Transverse colon (tissue), 4 donors: ENCODE data around the gene CAPS2. TPM values are rescaled to one million over a fixed set of nuclear protein-coding genes. Genes with fewer than 3 reads are reported as not detected.

Source experiments
- DNase-seq: peaks from one replicate; pipeline ENCODE4 v3.0.0-alpha.2; 2019
- H3K27ac ChIP-seq, 4 donors: fragments of 200-600 bp; sonication (generic); 2 replicates each; pipeline ENCODE4 v1.5.1; 2016 to 2018; ENCODE audit warnings: inconsistent platforms in 4 of 4
- H3K27me3 ChIP-seq: fragments of 200-600 bp; sonication (generic); 2 replicates; pipeline ENCODE4 v1.5.1; 2017; ENCODE audit warnings: inconsistent platforms
- H3K36me3 ChIP-seq, 4 donors: fragments of 200-600 bp; sonication (generic); 2 replicates each; pipeline ENCODE4 v1.5.1; 2017 to 2019; ENCODE audit warnings: inconsistent platforms in 4 of 4
- H3K4me1 ChIP-seq, 4 donors: fragments of 200-600 bp; sonication (generic); 2 replicates each; pipeline ENCODE4 v1.5.1; 2017 to 2020; ENCODE audit warnings: inconsistent platforms in 4 of 4
- H3K4me3 ChIP-seq, 4 donors: fragments of 200-600 bp; sonication (generic); 1 replicate in 1 of 4; 2 replicates in 3 of 4; pipeline versions ENCODE4 v1.5.1 to v1.6.1; 2017 to 2019; ENCODE audit warnings: inconsistent platforms in 4 of 4
- H3K9me3 ChIP-seq, 2 donors: fragments of 200-600 bp; sonication (generic); 2 replicates each; pipeline ENCODE4 v1.5.1; 2017 to 2019; ENCODE audit warnings: inconsistent platforms in 2 of 2
- CTCF ChIP-seq, 5 experiments: fragments of 200-600 bp in 3 of 5; fragments of 450-650 bp in 2 of 5; sonication (generic) in 3 of 5; IDR thresholded peaks; 1 replicate in 2 of 5; 2 replicates in 3 of 5; pipeline ENCODE4 v1.5.1; 2016 to 2017; ENCODE audit warnings: antibody characterized with exemption in 5 of 5, inconsistent platforms in 3 of 5, mild to moderate bottlenecking in 2 of 5, moderate library complexity in 1 of 5
- EP300 ChIP-seq: sonication (generic); formaldehyde crosslinking; IDR thresholded peaks from one replicate; pipeline ENCODE4 v1.6.1; 2017; ENCODE audit warnings: antibody characterized with exemption, low read depth
- POLR2A ChIP-seq: fragments of 450-650 bp; IDR thresholded peaks from one replicate; pipeline ENCODE4 v1.6.1; 2016; ENCODE audit warnings: antibody characterized with exemption, mild to moderate bottlenecking, moderate library complexity
- POLR2AphosphoS5 ChIP-seq, 3 donors: sonication (generic); formaldehyde crosslinking; IDR thresholded peaks; one replicate each; pipeline ENCODE4 v1.6.1; 2016; ENCODE audit warnings: antibody characterized with exemption in 3 of 3
- WGBS, 2 donors: methylation state at CpG; one replicate each; pipeline ENCODE4 v1.1.5; 2018; ENCODE audit warnings: low coverage in 1 of 2; 5-methylcytosine and 5-hydroxymethylcytosine counted together
- in situ Hi-C, 4 donors: fragments of 200-750 bp; cut with MboI; loops; one replicate each; pipeline versions ENCODE4 v1.15.0 to v1.15.1; 2017; ENCODE audit warnings: low sequenced_read_pairs in 3 of 4, low pct_ligation_motif_present in 1 of 4, low pct_unique_long_range_greater_than_20kb in 1 of 4
- intact Hi-C: fragments of 100-400 bp; cut with DNase I; formaldehyde crosslinking; loops from one replicate; pipeline ENCODE4 v1.15.1; 2023; ENCODE audit warnings: low total_unique reads
- total RNA-seq, 4 donors: library from RNA; depleted of rRNA; stranded (reverse); fragments of >200 nt; gene quantifications; one replicate each; pipeline ENCODE4 v1.1.0, GENCODE V29; 2016

CAPS2 gene
- total RNA-seq, 4 donors from 2014 or later, result 2.0 to 10.3 (median 4.9) TPM

- Histone ChIP-seq H3K27me3 (no peaks in the 10 kb centered on the region), H3K36me3 (no peaks in the 10 kb centered on the region), H3K27ac (no peak overlapping the region), H3K9me3 (no peaks in the 10 kb centered on the region), H3K4me3 (no peak overlapping the region), H3K4me1 (no peaks in the 10 kb centered on the region)
- TF ChIP-seq POLR2A, result no peak
- TF ChIP-seq POLR2AphosphoS5 (IDR thresholded peaks at IDR 0.05), result no peak
- no peak for TF ChIP-seq CTCF (IDR thresholded peaks at IDR 0.05)
- TF ChIP-seq EP300, result no peak
- in situ Hi-C loops (no loop called here), intact Hi-C loops (no loop called here)
- WGBS, 2 donors, result 43 to 63% methylated on average over 1 to 2 of the region's 2 CpGs
- no peak for DNase-seq
These were observed 60.9 kb downstream of the CAPS2 start for GRCh38 chr12:75269209-75269608.

- intact Hi-C loops, result no loop called here
- TF ChIP-seq POLR2A, result no peak
- TF ChIP-seq CTCF (IDR thresholded peaks at IDR 0.05), result no peak
- WGBS, 2 donors, result 60 to 75% methylated on average over 1 to 2 of the region's 2 CpGs
- H3K4me1 ChIP-seq, result no peaks in the 10 kb centered on the region
- DNase-seq, result no peak
- no peaks in the 10 kb centered on the region for H3K27me3 ChIP-seq
- H3K4me3 ChIP-seq, result no peak overlapping the region
- in situ Hi-C loops, result no loop called here
- H3K27ac ChIP-seq, result no peak overlapping the region
- no peaks in the 10 kb centered on the region for H3K9me3 ChIP-seq
- H3K36me3 ChIP-seq, result no peaks in the 10 kb centered on the region
These were observed 69.8 kb downstream of the CAPS2 start for GRCh38 chr12:75260316-75260715.

- Histone ChIP-seq H3K27ac (no peak overlapping the region), H3K4me1 (no peaks in the 10 kb centered on the region), H3K4me3 (no peak overlapping the region), H3K27me3 (no peaks in the 10 kb centered on the region), H3K9me3 (no peaks in the 10 kb centered on the region), H3K36me3 (no peaks in the 10 kb centered on the region)
- in situ Hi-C loops (no loop called here), intact Hi-C loops (no loop called here)
- no peak for DNase-seq
- 39 to 63% methylated on average over 1 of the region's 1 CpG for WGBS, 2 donors
- TF ChIP-seq EP300, result no peak
- TF ChIP-seq CTCF (IDR thresholded peaks at IDR 0.05), result no peak
- no peak for TF ChIP-seq POLR2A
- TF ChIP-seq POLR2AphosphoS5 (IDR thresholded peaks at IDR 0.05), result no peak
These were observed 71.0 kb downstream of the CAPS2 start for GRCh38 chr12:75259143-75259542.

- H3K9me3 ChIP-seq, result no peaks in the 10 kb centered on the region
- intact Hi-C loops, result no loop called here
- no peak overlapping the region for H3K27ac ChIP-seq
- TF ChIP-seq CTCF (IDR thresholded peaks at IDR 0.05), result no peak
- TF ChIP-seq POLR2AphosphoS5 (IDR thresholded peaks at IDR 0.05), result no peak
- no peak for TF ChIP-seq EP300
- no peak for TF ChIP-seq POLR2A
- H3K4me3 ChIP-seq, result no peak overlapping the region
- H3K27me3 ChIP-seq, result no peaks in the 10 kb centered on the region
- DNase-seq, result no peak
- 83% methylated on average over 2 of the region's 2 CpGs for WGBS, 2 donors
- H3K4me1 ChIP-seq, result no peaks in the 10 kb centered on the region
- no peaks in the 10 kb centered on the region for H3K36me3 ChIP-seq
- in situ Hi-C loops, result no loop called here
These were observed 72.6 kb downstream of the CAPS2 start for GRCh38 chr12:75257510-75257909.
